Measurements from ENCODE around the gene PTF1A.

PTF1A gene, protein sequence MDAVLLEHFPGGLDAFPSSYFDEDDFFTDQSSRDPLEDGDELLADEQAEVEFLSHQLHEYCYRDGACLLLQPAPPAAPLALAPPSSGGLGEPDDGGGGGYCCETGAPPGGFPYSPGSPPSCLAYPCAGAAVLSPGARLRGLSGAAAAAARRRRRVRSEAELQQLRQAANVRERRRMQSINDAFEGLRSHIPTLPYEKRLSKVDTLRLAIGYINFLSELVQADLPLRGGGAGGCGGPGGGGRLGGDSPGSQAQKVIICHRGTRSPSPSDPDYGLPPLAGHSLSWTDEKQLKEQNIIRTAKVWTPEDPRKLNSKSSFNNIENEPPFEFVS

DNA sequence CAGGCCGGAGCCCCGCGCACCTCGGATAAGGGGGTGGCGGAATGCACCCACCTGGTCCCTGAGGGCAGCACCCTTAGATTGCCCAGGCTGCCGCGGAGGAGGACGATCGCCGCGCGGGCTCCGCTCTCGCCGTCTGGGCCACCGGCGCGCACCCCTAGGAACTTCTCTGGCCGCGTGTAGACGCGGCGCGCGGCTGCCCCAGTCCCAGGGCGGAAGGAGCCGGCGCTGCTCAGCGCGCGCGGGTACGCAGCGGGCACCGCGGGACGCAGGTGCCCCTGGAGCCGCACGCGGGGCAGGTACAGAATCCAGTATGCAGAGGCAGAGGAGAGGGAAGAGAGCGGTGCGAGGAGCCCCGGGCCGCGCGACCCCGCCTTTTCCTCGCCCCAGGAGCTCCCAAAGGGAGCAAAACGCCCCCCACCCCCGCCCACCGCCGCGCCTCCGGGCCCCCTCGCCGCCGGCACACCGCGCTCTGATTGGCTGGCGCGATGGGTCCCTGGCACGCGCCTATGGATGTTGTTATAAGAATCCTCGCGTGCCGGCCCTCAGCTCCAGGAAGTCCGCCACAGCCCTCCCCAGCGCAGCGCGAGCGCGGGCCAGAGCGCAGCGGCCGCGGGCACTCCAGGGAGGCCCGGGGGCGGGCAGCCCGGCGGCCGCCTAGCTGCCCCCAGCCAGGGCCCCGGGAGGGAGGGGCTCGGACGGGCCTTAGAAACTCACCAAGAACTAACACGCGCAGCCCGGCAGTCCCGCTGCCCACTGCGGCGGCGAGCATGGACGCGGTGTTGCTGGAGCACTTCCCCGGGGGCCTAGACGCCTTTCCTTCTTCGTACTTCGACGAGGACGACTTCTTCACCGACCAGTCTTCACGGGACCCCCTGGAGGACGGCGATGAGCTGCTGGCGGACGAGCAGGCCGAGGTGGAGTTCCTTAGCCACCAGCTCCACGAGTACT is at the start of gene PTF1A:
Gene PTF1A (plus strand): TSS at position 549 of the 948 bp plus-strand sequence. CDS start 219 bp downstream, at position 768.
- Mint-ChIP-seq H3K27me3 (peaks cover 50% of the 10 kb centered on the region), H3K36me3 (no peaks in the 10 kb centered on the region), H3K9me3 (no peaks in the 10 kb centered on the region), H3K4me3 (no peak within 1 kb of the TSS), H3K4me1 (peaks cover 4% of the 10 kb centered on the region), H3K27ac (no peak within 1 kb of the TSS)

DNA sequence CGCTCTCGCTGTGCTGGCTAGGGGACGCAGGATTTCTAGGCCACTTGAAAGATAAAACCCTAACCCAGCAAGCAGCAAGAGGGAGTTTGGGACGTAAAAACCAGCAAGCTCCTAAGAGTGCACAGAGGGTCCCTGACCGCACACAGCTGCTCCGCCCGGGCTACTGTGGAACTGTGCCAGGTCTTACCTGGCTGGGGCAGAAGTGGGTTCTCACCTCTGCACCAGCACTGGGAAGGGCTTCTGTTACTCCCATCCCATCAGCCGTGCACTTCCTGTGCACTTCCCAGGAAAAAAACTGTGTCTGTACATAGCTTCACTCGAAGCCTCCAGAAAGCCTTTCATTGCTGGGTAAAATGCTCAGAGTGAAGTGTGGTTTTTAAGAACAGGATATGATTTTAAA is 45.9 kb upstream of the PTF1A start:
- Mint-ChIP-seq H3K4me3 (no peak overlapping the region), H3K27ac (no peak overlapping the region), H3K4me1 (no peaks in the 10 kb centered on the region), H3K27me3 (peaks cover under 1% of the 10 kb centered on the region), H3K36me3 (no peaks in the 10 kb centered on the region), H3K9me3 (no peaks in the 10 kb centered on the region)

DNA sequence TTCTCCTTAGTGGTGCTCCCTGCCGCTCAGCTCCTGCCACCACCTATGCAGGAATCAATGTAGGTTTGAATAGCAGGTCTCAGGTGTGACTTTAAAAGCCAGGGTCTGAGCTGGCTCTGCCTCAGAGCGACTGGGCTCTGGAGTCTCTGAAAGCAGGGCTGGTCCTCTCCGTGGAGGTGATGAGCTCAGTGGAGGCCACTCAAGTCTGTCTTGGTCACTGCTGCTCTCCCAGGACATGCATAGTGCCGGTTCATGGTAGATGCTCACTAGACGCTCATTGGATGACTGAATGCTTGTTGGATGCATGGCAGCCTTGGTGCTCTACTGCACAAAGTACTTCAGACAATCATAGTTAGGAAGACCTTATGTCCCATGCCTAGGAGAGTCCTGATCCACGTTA is 45.1 kb upstream of the PTF1A start:
- Mint-ChIP-seq H3K36me3 (no peaks in the 10 kb centered on the region), H3K9me3 (no peaks in the 10 kb centered on the region), H3K27ac (no peak overlapping the region), H3K27me3 (peaks cover 3% of the 10 kb centered on the region), H3K4me1 (no peaks in the 10 kb centered on the region), H3K4me3 (no peak overlapping the region)

DNA sequence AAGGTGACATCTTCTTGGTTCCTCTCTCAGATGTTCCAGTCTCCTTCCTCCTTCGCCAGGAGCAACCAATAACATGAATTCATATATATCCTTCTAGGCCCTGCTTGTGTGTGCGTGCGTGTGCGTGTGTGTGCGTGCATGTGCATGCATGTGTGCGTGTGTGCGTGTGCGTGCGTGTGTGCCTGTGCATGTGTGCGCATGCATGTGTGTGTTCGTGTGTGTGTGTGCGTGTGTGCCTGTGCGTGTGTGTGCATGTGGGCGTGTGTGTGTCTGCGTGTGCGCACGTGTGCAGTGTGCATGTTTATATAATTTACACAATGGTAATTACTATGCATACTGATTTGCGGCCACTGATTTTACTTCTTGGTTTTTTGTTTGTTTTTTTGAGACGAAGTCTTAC is 43.9 kb upstream of the PTF1A start:
- Mint-ChIP-seq H3K4me1 (no peaks in the 10 kb centered on the region), H3K27ac (no peak overlapping the region), H3K9me3 (no peaks in the 10 kb centered on the region), H3K36me3 (no peaks in the 10 kb centered on the region), H3K27me3 (peaks cover 3% of the 10 kb centered on the region), H3K4me3 (no peak overlapping the region)

DNA sequence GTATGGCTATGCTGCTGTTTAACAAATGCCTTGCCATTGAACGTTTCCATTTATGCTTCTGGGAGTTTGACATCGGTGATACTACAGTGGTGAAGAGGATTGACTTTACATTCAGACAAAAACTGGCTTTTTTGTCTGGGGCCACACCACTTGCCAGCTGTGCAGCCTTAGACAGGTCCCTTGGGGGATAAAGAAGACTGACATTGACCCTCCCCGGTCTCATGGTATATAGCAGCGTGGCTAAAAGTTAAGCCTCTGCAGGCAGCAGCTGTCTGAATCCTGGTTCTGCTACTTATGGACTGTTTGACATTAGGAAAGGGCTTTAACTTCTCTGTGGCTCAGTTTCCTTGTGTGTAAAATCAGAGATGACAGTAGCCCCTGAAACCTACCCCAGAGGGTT is 42.0 kb upstream of the PTF1A start:
- H3K4me3 Mint-ChIP-seq: no peak overlapping the region
- H3K27ac Mint-ChIP-seq: no peak overlapping the region
- H3K4me1 Mint-ChIP-seq: no peaks in the 10 kb centered on the region
- H3K27me3 Mint-ChIP-seq: peaks cover 3% of the 10 kb centered on the region
- H3K9me3 Mint-ChIP-seq: no peaks in the 10 kb centered on the region
- no peaks in the 10 kb centered on the region for H3K36me3 Mint-ChIP-seq

DNA sequence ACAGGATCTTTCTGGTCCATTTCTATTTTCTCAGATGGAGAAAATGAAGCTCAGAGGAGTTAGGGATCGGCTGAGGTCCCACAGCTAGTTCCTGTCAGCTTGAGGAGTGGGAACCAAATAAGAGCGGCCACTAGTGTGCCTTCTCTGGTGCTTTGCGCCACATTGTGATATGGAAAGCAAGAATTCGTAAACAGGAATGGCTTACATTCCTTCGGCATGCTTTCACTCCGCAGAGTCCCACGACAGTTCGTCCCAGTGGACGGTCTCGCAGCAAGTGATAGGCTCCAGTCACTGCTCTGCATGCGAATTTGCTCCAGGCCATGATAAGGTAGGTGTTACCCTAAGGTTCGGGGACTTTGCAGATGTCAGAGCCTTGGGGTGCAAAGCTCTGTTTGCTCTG is 41.5 kb upstream of the PTF1A start:
- no peak overlapping the region for H3K4me3 Mint-ChIP-seq
- H3K9me3 Mint-ChIP-seq: no peaks in the 10 kb centered on the region
- no peak overlapping the region for H3K27ac Mint-ChIP-seq
- no peaks in the 10 kb centered on the region for H3K4me1 Mint-ChIP-seq
- no peaks in the 10 kb centered on the region for H3K36me3 Mint-ChIP-seq
- peaks cover 3% of the 10 kb centered on the region for H3K27me3 Mint-ChIP-seq

DNA sequence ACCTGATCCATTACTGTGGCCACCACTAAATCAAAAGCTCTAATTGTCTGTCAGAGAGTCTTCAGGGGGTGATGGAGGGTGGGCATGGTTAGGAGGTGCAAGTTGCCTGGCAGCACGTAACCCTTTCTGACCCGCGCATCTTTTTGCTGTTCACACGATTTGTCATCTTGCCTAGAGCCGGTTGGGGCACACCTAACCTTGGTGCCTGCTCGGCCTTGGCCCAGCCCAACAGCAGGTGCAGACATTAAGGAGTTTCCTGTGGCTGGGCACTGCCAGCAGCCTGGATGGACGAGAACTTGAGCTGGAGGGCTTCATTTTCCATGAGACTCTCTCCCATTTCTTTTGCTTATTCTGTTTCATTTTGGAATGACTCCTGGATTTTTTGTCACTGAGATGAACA is 41.0 kb upstream of the PTF1A start:
- Mint-ChIP-seq H3K36me3 (no peaks in the 10 kb centered on the region), H3K4me3 (no peak overlapping the region), H3K4me1 (no peaks in the 10 kb centered on the region), H3K9me3 (no peaks in the 10 kb centered on the region), H3K27ac (no peak overlapping the region), H3K27me3 (peaks cover 7% of the 10 kb centered on the region)

DNA sequence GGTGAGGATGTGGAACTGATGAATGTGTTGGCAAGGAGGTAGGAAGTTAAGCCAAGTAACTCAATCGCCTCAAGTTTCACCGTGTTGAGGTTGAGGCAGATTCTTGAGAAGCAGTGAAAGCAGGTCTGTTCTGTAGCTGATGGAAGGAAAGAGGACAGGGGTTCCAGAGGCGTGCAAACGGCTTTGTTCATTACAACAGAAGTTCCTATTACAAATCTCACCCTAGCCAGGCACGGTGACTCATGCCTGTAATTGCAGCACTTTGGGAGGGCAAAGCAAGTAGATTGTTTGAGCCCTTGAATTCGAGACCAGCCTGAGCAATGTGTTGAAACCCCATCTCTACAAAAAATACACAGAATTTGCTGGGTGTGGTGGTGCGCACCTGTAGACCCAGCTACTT is 36.9 kb upstream of the PTF1A start:
- Mint-ChIP-seq H3K9me3 (no peaks in the 10 kb centered on the region), H3K36me3 (no peaks in the 10 kb centered on the region), H3K27me3 (peaks cover 23% of the 10 kb centered on the region), H3K27ac (no peak overlapping the region), H3K4me3 (no peak overlapping the region), H3K4me1 (no peaks in the 10 kb centered on the region)

DNA sequence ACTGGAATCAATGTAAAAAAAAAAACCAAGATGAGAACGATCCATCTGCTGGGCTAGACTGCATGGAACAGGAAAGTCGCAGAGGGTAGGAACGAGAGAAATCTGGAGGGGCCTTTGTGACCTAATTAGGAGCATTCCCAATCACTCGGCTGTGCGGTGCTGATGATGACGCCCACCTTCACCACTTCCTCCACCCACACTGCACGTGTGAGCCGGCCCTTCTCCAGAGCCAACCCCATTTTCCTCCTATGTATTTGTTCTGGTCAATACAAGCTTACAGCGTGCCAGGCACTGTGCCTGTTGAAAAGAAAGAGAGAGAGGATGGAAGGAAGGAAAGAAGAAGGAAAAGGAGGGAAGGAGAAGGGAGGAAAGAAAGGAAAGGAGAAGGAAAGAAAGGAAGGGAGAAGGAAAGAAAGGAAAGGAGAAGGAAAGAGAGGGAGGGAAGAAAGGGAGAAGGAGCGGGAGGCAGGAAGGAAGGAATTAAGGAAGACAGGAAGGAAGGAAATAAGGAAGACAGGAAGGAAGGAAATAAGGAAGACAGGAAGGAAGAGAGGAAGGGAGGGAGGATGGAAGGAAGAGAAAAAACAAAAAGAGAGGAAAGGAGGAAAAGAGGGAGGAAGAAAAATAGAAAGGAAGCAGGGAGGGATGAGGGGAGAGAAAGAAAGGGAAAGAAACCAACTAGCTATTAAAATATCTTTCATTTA is 35.5 kb upstream of the PTF1A start:
- no peaks in the 10 kb centered on the region for H3K9me3 Mint-ChIP-seq
- H3K4me1 Mint-ChIP-seq: no peaks in the 10 kb centered on the region
- peaks cover 21% of the 10 kb centered on the region for H3K27me3 Mint-ChIP-seq
- no peaks in the 10 kb centered on the region for H3K36me3 Mint-ChIP-seq
- H3K4me3 Mint-ChIP-seq: no peak overlapping the region
- peak overlapping the region; percentile 48 for H3K27ac Mint-ChIP-seq

DNA sequence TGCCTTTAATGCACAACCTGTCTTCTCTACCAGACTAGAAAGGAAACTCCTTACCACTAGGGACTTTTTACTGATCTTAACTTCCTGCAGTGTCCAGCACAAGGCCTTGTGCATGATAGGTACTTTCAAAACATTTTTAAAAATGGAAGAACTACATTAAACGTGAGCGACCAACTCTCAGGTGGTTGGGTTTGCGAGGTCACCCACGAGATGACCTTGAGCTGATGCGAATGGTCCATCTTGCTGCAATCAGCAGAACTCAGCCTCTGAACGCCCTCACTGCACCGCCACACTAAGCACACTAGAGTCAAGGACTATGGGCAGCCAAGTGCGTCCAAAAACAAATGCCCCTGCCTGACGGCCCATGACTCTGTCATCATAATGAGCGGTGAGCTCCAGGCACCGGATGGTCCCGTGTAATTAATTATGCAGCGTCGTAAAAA is 34.9 kb upstream of the PTF1A start:
- Mint-ChIP-seq H3K36me3 (no peaks in the 10 kb centered on the region), H3K9me3 (no peaks in the 10 kb centered on the region), H3K4me3 (no peak overlapping the region), H3K27ac (no peak overlapping the region), H3K4me1 (no peaks in the 10 kb centered on the region), H3K27me3 (peaks cover 21% of the 10 kb centered on the region)

DNA sequence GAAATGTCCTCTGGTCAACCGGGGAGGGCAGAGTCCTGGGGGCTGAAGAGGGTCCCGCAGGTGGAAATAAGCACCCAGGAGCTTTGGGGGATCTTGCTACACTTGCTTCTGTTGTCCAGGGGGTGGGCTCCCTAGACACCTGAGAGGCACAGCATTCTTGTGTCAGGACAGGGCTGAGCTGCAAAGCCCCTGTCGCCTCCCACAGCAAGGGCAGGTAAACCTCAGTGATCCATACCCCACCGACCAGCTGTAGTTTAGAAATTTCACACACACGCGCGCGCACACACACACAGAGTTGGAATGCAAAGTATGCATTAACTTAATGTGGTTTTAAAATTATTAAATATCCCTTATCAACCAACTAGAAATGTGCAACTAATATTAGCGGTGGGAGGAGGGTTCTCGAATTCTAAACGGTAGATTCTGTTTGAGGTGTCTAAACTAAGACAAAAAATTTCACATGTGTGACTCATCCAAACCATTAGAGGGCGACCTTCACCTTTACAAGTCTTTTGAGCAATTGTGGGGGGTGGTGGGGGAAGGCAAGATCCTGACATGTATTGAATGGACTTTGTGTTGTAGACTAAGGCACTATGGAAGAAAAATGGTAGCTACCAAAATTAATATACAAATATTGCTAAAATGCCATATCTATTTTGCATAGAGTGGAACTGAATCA is 34.3 kb upstream of the PTF1A start:
- Mint-ChIP-seq H3K27ac (no peak overlapping the region), H3K4me1 (no peaks in the 10 kb centered on the region), H3K36me3 (no peaks in the 10 kb centered on the region), H3K4me3 (no peak overlapping the region), H3K27me3 (peaks cover 21% of the 10 kb centered on the region), H3K9me3 (no peaks in the 10 kb centered on the region)

DNA sequence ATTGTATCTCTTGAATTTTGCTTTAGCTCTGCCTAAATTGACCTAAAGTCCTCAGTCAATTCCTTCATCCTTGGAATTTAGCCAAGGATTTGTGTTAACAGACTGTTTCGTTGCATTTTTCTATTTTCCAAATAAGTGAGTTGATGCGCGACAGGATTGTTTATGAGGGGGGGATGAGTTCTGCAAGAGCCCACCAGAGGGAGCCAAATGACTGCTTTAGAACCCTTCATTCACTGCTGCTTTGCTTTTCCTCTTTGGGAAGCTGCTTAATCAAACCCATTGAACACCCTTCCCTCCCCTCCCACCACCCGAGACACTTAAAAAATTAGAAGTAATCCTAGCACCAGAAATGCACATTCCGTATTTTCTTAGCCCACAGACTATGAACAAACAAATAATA is 33.7 kb upstream of the PTF1A start:
- Mint-ChIP-seq H3K27me3 (peaks cover 21% of the 10 kb centered on the region), H3K27ac (no peak overlapping the region), H3K4me3 (no peak overlapping the region), H3K36me3 (no peaks in the 10 kb centered on the region), H3K4me1 (no peaks in the 10 kb centered on the region), H3K9me3 (no peaks in the 10 kb centered on the region)

DNA sequence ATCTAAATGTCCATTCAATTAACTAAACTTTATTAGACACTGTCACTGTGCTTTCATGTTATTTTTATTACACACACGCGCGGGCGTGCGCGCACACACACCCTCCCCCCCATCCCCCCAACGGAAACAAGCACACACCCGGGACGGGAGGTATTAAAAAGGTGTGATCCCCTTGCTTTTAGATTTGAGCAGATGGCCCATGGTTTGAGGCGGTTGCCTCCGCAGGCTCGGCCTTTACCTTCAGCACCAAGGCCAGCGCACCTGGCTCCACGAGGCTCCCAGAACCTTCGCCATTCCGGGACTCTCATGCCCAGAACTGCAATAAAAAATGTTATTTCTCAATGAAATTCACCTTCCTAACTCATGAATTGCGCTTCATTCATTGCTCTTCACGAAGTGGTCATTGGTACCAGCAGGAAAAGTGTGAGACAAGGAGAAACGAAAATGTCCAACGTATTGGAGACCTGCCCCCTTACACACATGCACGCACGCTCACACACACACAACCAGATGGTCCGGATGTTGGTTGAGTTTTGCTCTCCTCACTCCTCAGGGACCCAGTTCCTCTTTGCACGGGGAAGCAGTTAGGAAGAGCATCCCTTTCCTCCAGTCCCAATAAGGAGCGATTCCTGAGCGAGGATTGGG is 20.8 kb upstream of the PTF1A start:
- H3K36me3 Mint-ChIP-seq: peaks cover 2% of the 10 kb centered on the region
- H3K4me3 Mint-ChIP-seq: no peak overlapping the region
- H3K27me3 Mint-ChIP-seq: peaks cover 47% of the 10 kb centered on the region
- H3K27ac Mint-ChIP-seq: no peak overlapping the region
- H3K9me3 Mint-ChIP-seq: no peaks in the 10 kb centered on the region
- peaks cover 12% of the 10 kb centered on the region for H3K4me1 Mint-ChIP-seq

DNA sequence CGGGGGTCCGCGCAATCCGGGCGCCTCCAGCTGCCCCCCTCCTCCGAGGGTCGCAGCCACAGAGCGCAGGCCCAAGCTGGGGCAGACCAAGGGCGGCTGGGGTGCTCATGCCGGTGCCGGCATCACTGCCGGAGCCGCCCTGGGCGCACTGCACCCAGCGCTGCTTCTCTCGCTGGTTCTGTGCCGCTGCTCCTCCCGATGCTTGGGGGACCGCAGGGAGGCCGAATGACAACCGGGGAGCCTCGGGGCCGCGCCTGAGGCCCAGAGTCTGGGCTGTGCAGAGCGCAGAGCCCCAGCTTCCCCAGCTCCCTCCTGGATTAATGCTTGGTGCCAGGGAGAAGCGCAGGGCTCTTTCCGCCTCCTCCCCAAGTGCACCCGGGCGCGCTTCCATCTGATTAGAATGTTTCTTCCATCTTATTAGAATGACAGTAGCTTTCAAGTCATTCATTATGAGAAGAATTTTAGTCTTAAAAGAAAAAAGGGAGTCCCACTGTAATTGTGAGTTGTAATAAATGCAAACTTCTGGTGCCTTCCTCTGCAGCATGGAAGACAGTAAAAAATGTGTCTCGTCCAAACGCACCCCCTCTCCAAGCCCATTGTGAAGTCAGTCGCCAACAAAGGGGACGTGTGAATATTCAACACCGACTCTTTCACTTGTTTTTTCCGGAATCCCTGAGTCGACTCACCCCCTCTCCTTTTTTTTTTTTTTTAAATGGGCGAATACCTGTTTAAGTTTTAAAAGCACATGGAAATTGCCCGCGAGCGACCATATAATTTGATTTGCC is 19.5 kb upstream of the PTF1A start:
- H3K27me3 Mint-ChIP-seq: peaks cover 52% of the 10 kb centered on the region
- no peak overlapping the region for H3K4me3 Mint-ChIP-seq
- no peaks in the 10 kb centered on the region for H3K9me3 Mint-ChIP-seq

More for the DNA sequence above, 19.5 kb upstream of the PTF1A start:
- peaks cover 12% of the 10 kb centered on the region for H3K4me1 Mint-ChIP-seq
- H3K27ac Mint-ChIP-seq: no peak overlapping the region
- H3K36me3 Mint-ChIP-seq: peaks cover 2% of the 10 kb centered on the region
